Muscle layer of colon (tissue), 2 donors: Measurements from ENCODE around the gene CMTM5.
"Not testable (repeated sequence)": the region's sequence is repeated elsewhere in the genome, so short reads cannot be mapped to it uniquely, and the experiment has no call there.

Experiments
- H3K27ac ChIP-seq: one replicate; pipeline ENCODE4 v1.7.0; 2013; ENCODE audit warnings: low read depth, mild to moderate bottlenecking, low read length, moderate library complexity
- H3K27me3 ChIP-seq, 2 donors: one replicate each; pipeline ENCODE4 v1.7.0; 2013; ENCODE audit warnings: low read length in 2 of 2, mild to moderate bottlenecking in 2 of 2; ENCODE audit not compliant: insufficient read depth in 2 of 2, control insufficient read depth in 1 of 2
- H3K36me3 ChIP-seq: one replicate; pipeline ENCODE4 v1.7.0; 2013; ENCODE audit warnings: mild to moderate bottlenecking, low read length; ENCODE audit not compliant: insufficient read depth
- H3K4me1 ChIP-seq: one replicate; pipeline ENCODE4 v1.7.0; 2013; ENCODE audit warnings: mild to moderate bottlenecking, low read length; ENCODE audit not compliant: insufficient read depth
- H3K4me3 ChIP-seq, 2 donors: one replicate each; pipeline ENCODE4 v1.7.0; 2013; ENCODE audit warnings: low read length in 2 of 2, low read depth in 1 of 2, mild to moderate bottlenecking in 1 of 2, moderate library complexity in 1 of 2
- H3K9ac ChIP-seq: one replicate; pipeline ENCODE4 v1.7.0; 2013; ENCODE audit warnings: low read length
- H3K9me3 ChIP-seq: one replicate; pipeline ENCODE4 v1.7.0; 2013; ENCODE audit warnings: mild to moderate bottlenecking, low read length
- donor health status: abdominal sarcoma.
- donor health status: Adenocarcinoma of cecum.

CMTM5 gene

DNA sequence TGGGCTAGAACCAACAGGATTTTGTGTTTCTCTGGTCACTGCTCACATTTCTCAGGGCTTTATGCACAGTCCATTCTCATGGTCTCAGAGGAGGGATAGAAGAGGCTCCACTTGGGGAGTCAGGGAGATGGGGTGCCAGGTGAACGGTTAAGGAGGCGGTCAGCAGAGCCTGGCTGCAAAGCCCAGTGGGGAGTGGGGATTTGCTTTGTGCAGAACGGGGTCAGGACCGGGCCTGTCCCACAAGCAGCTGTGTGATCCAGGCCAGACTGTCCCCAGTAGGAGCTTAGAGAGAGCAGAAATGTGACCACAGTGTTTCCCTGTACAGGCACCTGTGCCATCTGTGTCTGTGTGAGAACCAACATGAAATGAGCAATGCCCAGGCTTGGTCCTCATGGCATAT lies 4.1 kb downstream of the CMTM5 start:
- Histone ChIP-seq H3K9me3 (no peaks in the 10 kb centered on the region), H3K27ac (no peak overlapping the region), H3K4me1 (no peaks in the 10 kb centered on the region), H3K4me3 (no peak overlapping the region), H3K36me3 (no peaks in the 10 kb centered on the region), H3K9ac (no peak overlapping the region), H3K27me3 (no peaks in the 10 kb centered on the region)

DNA sequence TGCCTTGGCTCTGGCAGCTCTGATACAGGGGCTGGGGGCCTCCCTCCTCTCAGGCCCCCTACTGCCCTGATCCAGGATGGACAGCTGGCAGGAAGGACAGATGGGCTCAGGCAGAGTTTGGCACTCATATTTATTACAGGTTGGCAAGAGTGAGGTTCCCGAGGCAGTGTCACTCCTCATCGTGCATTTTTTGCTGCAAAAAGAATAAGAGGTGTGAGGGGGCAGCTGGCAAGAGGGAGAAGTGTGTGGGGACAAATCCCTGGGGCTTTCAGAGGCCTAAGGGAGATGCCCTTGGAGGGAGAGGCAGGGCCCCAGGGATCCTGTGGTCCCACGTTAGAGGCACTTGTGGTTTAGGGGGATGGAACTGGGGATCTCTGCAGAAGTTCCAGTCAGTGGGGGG lies 5.0 kb downstream of the CMTM5 start:
- Histone ChIP-seq H3K36me3 (no peaks in the 10 kb centered on the region), H3K27me3 (no peaks in the 10 kb centered on the region), H3K9me3 (no peaks in the 10 kb centered on the region), H3K4me3 (no peak overlapping the region), H3K27ac (no peak overlapping the region), H3K9ac (no peak overlapping the region), H3K4me1 (no peaks in the 10 kb centered on the region)

DNA sequence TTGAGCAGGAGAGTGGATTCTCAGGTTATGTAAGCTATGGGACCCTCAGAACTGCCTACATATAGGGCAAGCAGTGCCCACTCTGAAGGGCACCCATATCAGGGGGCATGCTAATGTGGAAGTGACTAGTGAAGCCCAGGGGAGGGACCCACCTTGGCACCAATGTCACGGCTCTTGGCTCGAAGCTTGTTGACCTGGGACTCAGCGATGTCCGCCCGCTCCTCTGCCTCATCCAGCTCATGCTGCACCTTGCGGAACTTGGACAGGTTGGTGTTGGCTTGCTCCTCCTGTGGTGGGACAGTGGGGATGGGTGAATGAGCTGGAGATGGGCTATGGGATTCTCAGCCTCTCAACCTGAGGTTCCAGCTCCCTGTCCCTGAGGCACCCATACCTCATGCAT lies 5.4 kb downstream of the CMTM5 start:
- H3K36me3 ChIP-seq = no peaks in the 10 kb centered on the region
- H3K4me1 ChIP-seq = no peaks in the 10 kb centered on the region
- H3K4me3 ChIP-seq = no peak overlapping the region
- no peak overlapping the region for H3K27ac ChIP-seq
- no peaks in the 10 kb centered on the region for H3K27me3 ChIP-seq
- no peak overlapping the region for H3K9ac ChIP-seq
- H3K9me3 ChIP-seq = no peaks in the 10 kb centered on the region

DNA sequence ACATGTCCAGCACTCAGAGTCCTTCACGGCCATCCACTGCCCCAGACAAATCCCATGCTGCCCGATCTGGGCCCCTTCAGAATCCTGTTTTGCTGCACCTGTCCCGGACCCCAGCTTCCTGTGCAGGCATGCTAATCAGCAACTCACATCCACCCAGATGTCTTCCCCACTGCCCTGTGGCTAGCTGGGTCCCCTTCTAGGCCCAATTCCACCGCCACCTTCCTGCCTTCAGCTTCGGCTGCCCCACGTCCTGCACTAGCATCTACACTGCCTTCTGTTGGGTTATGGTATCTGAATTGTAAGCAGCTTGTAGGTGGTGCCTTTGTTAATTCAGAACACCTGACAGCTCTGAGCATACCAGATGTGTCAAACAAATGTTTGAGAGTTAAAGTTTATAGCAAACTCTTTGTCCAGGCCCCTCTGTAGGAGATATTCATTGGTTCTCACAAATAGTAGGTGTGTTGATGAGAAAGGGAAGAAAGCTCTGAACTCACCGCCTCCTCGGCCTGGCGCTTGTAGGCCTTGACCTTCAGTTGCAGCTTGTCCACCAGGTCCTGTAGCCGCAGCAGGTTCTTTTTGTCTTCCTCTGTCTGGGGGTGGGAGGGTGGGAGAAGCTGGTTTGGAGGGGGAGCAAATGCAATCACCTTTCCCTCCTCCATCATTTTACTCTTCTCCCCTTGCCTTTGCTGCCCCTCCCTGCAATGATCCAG lies 6.0 kb downstream of the CMTM5 start:
- H3K36me3 ChIP-seq = no peaks in the 10 kb centered on the region
- no peak overlapping the region for H3K9ac ChIP-seq
- H3K4me3 ChIP-seq = no peak overlapping the region
- no peaks in the 10 kb centered on the region for H3K27me3 ChIP-seq
- H3K27ac ChIP-seq = no peak overlapping the region
- H3K4me1 ChIP-seq = no peaks in the 10 kb centered on the region
- H3K9me3 ChIP-seq = no peaks in the 10 kb centered on the region

DNA sequence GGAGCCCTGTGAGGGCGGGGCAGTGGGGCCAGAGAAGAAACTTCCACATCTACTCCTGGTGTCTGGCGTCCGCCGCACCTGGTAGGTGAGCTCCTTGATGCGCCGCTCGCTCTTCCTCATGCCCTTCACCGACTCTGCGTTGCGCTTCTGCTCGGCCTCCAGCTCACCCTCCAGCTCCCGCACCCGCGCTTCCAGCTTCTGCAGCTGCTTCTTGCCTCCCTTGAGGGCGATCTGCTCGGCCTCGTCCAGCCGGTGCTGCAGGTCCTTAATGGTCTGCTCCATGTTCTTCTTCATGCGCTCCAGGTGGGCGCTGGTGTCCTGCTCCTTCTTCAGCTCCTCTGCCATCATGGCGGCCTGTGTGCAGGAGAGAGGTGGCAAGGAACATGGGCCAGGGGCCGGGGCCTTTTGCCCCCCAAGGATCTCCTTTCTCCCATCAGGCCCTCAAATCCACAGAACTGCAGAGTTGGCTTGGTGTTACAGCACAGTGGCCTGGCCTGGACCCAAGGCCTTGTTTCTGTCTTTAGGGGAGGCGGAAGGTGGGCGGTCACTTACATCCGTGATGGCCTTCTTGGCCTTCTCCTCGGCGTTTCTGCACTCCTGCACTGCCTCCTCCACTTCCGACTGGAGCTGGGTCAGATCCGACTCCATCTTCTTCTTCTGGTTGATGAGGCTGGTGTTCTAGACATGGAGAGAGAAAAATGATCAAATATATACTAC lies 7.7 kb downstream of the CMTM5 start:
- Histone ChIP-seq H3K4me1 (no peaks in the 10 kb centered on the region), H3K9me3 (no peaks in the 10 kb centered on the region), H3K36me3 (no peaks in the 10 kb centered on the region), H3K4me3 (no peak overlapping the region), H3K27me3 (no peaks in the 10 kb centered on the region), H3K27ac (no peak overlapping the region), H3K9ac (no peak overlapping the region)

DNA sequence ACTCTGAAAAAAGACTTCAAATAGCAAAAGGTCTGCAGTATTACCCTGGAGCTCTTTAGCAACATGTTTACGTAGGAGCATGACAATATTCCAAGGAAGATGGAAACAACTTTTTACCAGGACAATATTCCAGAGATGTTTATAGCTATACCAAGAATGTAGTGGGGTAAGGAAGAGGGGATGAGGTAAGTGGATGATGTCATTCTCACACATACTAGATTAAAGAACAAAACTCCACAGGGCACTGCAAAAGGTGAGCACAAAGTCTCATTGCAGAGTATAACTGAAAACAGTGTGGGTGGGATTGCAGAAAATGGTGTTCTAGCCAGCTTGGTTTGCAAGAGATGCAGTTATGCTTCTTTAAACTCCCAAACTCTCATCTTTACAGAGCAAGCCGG lies 8.4 kb downstream of the CMTM5 start:
- H3K27ac ChIP-seq = no peak overlapping the region
- no peaks in the 10 kb centered on the region for H3K36me3 ChIP-seq
- H3K27me3 ChIP-seq = no peaks in the 10 kb centered on the region
- no peaks in the 10 kb centered on the region for H3K9me3 ChIP-seq
- H3K9ac ChIP-seq = no peak overlapping the region
- H3K4me1 ChIP-seq = no peaks in the 10 kb centered on the region
- no peak overlapping the region for H3K4me3 ChIP-seq

DNA sequence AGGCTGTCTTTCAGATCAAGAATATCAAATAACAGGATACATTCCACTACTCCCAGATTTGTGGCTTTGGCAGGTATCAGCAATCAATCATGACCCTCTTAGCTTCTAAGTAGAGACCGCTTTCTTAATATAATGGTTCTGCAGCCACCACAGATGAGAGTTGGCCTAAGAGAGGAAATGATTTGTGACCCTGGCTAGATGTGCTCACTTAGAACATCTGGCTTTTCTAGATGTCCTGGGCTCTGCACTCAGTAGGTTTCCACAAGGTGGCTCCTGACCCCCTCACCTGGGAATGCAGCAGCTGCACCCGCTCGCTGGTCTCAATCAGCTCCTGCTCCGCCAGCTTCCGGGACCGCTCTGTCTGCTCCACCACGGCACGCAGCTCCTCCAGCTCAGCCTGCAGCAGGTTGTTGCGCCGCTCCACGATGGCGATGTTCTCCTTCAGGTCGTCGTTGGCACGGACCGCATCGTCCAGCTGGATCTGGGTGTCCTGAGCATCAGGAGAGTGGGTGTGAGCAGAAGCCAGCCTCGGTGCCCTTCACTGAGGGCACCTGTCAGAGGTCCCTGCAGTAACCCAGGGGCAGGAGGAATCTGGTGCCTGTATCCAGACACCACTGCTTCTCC lies 8.9 kb downstream of the CMTM5 start:
- Histone ChIP-seq H3K27ac (no peak overlapping the region), H3K27me3 (no peaks in the 10 kb centered on the region), H3K4me1 (no peaks in the 10 kb centered on the region), H3K9me3 (no peaks in the 10 kb centered on the region), H3K9ac (no peak overlapping the region), H3K4me3 (no peak overlapping the region), H3K36me3 (no peaks in the 10 kb centered on the region)

DNA sequence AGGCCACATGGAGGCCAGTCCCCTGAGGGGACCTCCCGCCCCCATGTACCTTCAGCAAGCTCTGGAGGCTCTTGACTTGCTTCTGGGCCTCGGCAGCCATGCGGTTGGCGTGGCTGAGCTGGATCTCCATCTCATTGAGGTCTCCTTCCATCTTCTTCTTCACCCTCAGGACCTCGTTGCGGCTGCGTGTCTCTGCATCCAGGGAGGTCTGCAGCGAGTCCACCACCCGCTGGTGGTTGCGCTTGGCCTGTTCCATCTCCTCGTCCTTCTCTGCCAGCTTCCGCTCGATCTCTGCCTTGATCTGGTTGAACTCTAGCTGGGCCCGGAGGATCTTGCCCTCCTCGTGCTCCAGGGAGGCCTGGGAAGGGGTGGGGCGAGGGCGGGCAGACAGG lies 9.4 kb downstream of the CMTM5 start:
- H3K27ac ChIP-seq, H3K36me3 ChIP-seq, H3K9me3 ChIP-seq, H3K4me3 ChIP-seq, H3K4me1 ChIP-seq, H3K9ac ChIP-seq, H3K27me3 ChIP-seq: not testable (repeated sequence)

DNA sequence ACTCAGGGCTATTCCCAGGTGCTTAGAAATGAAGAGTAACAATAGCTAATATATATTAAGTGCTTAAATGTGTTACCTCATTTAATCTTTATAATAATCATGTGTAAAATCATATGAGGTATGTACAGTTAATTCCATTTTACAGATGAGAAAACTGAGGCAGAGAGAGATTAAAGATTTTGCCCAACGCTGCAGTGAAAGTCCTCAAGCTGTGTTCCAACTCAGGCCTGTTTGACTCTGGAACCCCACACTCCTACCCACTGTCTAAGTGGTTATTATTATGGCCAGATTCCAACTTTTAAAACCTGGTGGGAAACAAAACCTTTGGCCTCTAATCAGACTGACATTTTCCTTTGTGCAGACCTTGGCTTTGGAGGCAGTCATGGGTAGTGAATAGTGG lies 10.2 kb downstream of the CMTM5 start:
- H3K9me3 ChIP-seq = no peaks in the 10 kb centered on the region

DNA sequence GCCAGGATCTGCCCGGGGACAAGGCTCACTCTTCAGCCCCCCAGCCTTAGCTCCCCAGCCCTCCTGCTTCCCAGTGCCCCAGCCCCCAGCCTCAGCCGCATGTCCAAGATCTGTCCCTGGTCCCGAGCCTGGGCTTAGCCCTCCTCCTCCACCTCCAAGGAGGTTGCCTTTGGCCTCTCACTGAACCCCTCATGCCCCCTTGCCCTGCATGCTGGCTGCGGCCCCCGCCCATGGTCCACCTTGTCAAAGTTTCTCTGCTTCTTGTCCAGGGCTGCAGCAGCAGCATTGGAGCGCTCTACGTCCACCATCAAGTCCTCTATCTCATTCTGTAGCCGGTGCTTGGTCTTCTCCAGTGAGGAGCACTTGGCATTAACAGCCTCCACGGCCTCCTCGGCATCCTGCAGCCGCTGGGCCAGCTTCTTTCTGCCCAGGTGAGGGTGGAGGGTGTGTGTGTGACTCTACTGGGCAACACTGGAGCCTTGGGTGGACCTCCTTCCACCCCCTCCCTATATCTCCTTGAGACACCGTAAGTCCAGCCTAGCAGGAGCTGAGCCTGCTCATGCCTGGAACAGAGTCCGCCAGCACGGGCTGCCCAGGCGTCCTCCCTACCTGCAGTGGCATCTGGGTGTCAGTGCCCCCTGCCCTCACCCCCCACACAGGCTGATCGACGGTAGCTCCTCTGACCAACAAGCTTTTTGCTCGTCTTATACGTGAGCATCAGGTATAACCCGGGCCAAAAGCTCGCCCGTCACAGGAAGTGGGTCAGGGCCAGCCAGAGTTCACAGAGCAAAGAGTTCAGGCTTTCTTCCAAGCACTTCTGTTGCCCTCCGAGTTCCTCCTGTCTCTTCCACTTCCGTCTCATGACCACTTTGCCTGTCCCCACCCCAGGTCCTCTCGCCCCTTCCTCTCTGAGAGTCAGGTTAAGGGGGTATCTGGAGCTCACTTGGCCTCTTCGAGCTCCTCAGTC lies 11.4 kb downstream of the CMTM5 start:
- H3K9ac ChIP-seq = no peak overlapping the region
- H3K4me3 ChIP-seq = no peak overlapping the region
- H3K9me3 ChIP-seq = no peaks in the 10 kb centered on the region
- H3K36me3 ChIP-seq = no peaks in the 10 kb centered on the region
- H3K27me3 ChIP-seq = no peaks in the 10 kb centered on the region
- H3K27ac ChIP-seq = no peak overlapping the region
- no peaks in the 10 kb centered on the region for H3K4me1 ChIP-seq

More for the DNA sequence above, 10.2 kb downstream of the CMTM5 start:
- H3K27ac ChIP-seq = no peak overlapping the region
- H3K27me3 ChIP-seq = no peaks in the 10 kb centered on the region
- no peak overlapping the region for H3K9ac ChIP-seq
- no peaks in the 10 kb centered on the region for H3K36me3 ChIP-seq
- no peak overlapping the region for H3K4me3 ChIP-seq
- H3K4me1 ChIP-seq = no peaks in the 10 kb centered on the region

DNA sequence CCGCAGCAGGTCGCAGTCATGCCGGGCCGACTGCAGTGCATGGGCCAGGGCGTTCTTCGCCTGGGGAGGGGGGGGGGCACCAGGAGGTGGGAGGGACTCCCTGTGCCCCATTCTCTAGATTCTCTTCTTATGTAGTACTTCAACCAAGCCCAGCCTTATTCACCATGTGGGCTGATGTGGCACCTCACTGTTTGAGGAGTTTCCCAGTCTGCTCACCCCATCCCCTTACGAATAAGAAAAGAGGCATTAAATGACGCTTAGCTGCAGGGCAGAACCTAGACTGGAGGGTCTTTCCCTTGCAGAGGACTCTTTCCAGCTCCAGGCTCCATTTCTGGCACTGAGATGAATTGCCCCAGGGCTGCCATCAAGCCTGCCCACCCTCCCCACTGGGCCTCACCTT lies 12.2 kb downstream of the CMTM5 start:
- Histone ChIP-seq H3K9me3 (no peaks in the 10 kb centered on the region), H3K9ac (no peak overlapping the region), H3K27ac (no peak overlapping the region), H3K4me3 (no peak overlapping the region), H3K36me3 (no peaks in the 10 kb centered on the region), H3K27me3 (no peaks in the 10 kb centered on the region), H3K4me1 (no peaks in the 10 kb centered on the region)
